NCI-H345 treated with DMSO at 0.1 percent for 48 hours (cell line): ENCODE data around the gene NCOR1.
"Not testable (repeated sequence)": the region's sequence is repeated elsewhere in the genome, so short reads cannot be mapped to it uniquely, and the experiment has no call there.

Experiments
- DNase-seq: peaks from one replicate; lab custom pipeline; 2025; ENCODE audit not compliant: unreplicated experiment; lab: John Stamatoyannopoulos, UW

The NCOR1 gene

DNA sequence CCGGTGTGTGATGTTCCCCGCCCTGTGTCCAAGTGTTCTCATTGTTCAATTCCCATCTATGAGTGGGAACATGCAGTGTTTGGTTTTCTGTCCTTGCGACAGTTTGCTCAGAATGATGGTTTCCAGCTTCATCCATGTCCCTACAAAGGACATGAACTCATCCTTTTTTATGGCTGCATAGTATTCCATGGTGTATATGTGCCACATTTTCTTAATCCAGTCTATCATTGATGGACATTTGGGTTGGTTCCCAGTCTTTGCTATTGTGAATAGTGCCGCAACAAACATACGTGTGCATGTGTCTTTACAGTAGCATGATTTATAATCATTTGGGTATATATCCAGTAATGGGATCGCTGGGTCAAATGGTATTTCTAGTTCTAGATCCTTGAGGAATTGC lies 63.0 kb downstream of the NCOR1 start:
- not testable (repeated sequence) for DNase-seq

- DNase-seq: no peak
Measured at GRCh38 chr17:16150251-16150856, 65.0 kb downstream of the NCOR1 start.

- no peak for DNase-seq
Measured at GRCh38 chr17:16148596-16148995, 66.7 kb downstream of the NCOR1 start.

GRCh38 chr17:16145319-16145890 lies 69.9 kb downstream of the NCOR1 start:
- not testable (repeated sequence) for DNase-seq

GRCh38 chr17:16141685-16142084 lies 73.6 kb downstream of the NCOR1 start:
- DNase-seq: no peak

- no peak for DNase-seq
Measured at GRCh38 chr17:16140854-16141253, 74.5 kb downstream of the NCOR1 start.

DNA sequence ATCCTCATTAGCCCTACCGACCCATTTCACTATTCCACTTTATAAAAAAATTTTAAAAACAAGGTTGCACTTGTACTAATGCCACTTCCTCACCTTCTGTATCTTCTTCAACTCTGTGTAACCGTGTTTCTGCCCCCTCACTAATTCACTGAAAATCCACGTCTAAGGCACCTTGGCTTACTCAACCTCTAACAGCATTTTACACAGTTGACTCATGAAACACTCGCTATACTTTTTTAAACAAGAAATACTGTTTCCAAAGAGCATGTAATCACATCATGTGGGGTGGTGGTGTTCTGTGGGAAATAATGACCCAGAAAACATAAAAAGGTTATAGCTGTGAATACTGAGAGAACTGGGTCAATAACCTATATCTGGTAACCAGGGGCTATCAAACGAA lies 79.9 kb downstream of the NCOR1 start:
- DNase-seq: no peak

GRCh38 chr17:16131593-16131992 lies 83.7 kb downstream of the NCOR1 start:
- no peak for DNase-seq

- DNase-seq: no peak
Measured at GRCh38 chr17:16129441-16130205, 85.7 kb downstream of the NCOR1 start.

DNA sequence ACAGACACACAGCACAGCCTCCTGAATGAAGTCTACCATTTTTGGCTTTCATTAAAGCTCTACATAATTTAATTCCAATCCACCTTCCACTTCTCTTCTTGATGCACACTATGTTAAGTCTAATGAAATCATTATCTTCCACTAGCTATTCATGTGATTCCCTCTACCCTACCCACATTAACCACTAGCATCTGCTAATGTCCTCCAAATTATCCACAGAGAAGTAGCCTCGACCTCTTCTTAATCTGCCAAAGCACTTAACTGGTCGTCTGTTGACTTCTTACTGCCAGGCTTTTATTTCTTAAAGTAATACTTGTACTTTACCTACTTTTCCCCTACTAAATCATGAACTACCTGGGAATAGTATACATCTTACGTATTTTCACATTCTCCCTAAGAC lies 91.8 kb downstream of the NCOR1 start:
- DNase-seq: no peak

GRCh38 chr17:16122697-16123434 lies 92.5 kb downstream of the NCOR1 start:
- DNase-seq: no peak

DNA sequence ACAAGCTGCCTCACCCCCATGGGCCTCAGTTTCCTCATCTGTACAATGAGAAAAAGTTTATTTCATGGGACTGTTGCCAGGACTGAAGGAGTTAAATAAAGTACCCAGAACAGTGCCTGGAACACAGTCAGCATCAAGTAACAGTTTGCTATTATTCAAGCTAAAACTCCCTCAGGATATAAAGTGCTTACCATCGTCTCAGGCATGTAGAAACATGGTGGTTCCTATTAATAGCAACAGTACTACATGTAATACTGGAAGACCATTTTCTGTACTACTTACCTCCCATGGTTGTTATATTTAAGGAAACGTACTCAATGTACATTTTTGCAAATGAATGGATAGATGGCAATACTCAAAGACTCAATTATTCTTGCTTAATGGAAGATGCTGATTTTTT lies 93.4 kb downstream of the NCOR1 start:
- DNase-seq: no peak

GRCh38 chr17:16120937-16121336 lies 94.4 kb downstream of the NCOR1 start:
- DNase-seq: no peak

DNA sequence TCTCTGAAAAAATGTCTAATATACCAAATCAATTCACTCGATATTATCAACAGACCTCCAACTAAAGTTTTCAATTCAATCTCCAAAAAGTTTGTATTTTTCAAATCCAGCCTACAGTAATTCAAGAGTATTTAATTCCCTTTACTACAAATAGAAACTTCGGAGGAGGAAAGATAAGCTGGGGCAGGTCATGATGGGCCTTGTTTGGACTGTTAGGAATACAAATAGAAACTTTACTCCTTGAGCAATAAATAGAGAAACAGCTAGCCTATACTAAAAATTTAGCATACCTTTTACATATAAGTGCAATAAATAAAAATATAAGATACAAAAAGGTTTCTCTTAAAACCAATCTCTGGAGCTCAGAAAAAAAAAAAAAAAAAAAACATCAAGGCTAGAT lies 98.2 kb downstream of the NCOR1 start:
- DNase-seq: no peak

DNA sequence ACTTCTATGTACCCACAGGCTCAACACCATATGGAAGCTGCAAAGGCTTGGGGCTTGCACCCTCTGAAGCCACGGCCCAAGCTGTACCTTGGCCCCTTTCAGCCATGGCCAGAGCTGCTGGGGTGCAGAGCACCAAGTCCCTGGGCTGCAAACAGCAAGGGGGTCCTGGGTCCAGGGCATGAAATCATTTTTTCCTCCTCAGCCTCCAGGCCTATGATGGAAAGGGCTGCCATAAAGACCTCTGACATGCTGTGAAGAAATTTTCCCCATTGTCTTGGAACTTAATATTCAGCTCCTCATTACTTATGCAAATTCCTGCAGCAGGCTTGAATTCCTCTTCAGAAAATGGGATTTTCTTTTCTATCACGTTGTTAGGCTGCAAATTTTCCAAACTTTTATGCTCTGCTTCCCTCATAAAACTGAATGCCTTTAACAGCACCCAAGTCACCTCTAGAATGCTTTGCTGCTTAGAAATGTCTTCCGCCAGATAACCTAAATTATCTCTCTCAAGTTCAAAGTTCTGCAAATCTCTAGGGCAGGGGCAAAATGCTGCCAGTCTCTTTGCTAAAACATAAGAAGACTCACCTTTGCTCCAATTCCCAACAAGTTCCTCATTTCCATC lies 100.1 kb downstream of the NCOR1 start:
- not testable (repeated sequence) for DNase-seq

DNA sequence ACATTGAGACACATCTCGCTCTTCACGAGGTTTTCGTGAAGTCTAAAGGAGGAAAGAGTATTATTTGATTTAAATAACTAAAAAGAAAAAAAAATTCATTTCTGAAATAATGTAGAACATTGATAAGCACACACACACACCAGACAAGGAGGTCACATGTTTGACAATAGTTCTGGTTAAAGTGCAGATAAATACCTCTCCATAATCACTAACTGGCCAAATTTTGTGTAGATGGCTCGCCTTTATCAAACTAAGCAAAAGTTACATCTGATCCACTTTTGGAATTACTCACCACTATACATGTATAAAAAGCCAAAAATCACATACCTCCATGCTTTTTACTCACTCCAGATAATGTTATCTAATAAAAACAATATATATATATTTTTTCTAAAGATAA lies 106.5 kb downstream of the NCOR1 start:
- DNase-seq: no peak

- no peak for DNase-seq
Measured at GRCh38 chr17:16108386-16108785, 106.9 kb downstream of the NCOR1 start.

- DNase-seq: no peak
Measured at GRCh38 chr17:16107165-16107770, 108.1 kb downstream of the NCOR1 start.

DNA sequence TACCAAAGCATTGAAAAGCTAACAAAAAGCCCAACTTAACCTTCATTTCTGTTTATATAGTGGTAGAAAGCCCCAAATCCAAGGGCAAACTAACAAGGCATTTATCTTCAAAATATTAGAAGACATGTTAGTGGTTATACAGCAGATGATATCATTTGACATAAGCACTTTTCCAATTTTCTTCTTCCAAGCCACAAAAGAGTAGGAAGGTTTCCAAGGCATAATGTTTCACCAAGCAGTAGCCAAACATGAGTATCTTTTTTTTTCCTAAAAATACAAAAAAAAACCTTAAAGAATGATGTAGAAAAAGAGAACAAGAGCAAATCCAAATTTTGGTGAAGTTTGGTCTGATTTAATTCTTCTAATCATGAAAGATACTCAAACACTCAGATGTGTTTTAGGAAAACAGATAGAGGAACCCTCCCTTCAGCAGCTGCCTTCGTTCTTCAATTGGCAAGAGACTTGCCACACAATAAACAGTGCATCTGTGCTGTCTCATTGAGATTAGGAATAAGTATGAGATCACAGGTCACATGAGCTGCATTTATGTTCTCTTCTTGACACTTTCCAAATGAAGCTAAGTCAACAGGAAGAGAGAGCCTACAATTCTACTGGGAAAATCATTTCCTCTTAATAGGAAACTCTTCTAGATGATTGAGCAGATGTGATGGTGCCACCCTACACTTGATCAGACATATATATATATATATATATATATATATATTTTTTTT lies 109.0 kb downstream of the NCOR1 start:
- DNase-seq: no peak

DNA sequence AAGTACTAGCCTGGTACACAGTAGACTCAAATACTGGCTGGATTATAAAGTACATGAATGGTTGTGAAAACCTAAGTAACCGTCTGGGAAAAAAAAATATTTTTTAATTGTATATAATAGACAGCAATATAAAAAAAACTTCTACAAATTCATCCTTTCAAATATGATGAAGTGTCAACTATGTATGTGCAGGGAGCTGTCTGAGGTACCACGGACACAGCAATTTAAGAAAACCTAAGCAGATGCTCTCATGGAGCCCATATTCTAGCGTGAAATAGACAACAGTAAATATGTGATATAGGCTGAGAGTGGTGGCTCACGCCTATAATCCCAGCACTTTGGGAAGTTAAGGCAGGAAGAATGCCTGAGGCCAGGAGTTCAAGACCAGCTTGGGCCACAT lies 111.1 kb downstream of the NCOR1 start:
- DNase-seq: no peak
